HepG2 (cell line): ENCODE results near the gene TWNK. TPM values are rescaled to one million over a fixed set of nuclear protein-coding genes. Genes with fewer than 3 reads are reported as not detected.

Experiments used
- ATAC-seq: fragments of 200-7000 bp; cut with Tn5 transposase; 3 replicates; pipeline ENCODE4 v1.9.1; 2020; ENCODE audit warnings: mild to moderate bottlenecking, moderate library complexity
- BruUV-seq: library from RNA; stranded (reverse); fragments of 400-500 nt; replicated peaks from 2 replicates; lab custom pipeline; 2021; lab: Mats Ljungman, UMichigan
- CTCF ChIA-PET: fragments of 300-600 bp; formaldehyde crosslinking; extraction: SDS; loops from one replicate; lab custom pipeline; 2021; ENCODE audit warnings: low total read pairs, inconsistent platforms, low intra/inter-chr PET ratio; lab: Yijun Ruan, JAX
- POLR2A ChIA-PET: fragments of 350-600 bp; sonication (Branson Sonifier 250); formaldehyde crosslinking; loops from one replicate; lab custom pipeline; 2020; ENCODE audit warnings: antibody characterized with exemption, inconsistent platforms; lab: Yijun Ruan, JAX
- DNase-seq: peaks from one replicate; pipeline ENCODE4 v3.0.0-alpha.2; 2015; ENCODE audit warnings: low spot score
- FAIRE-seq: peaks from 3 replicates; lab custom pipeline; 2011; peaks lifted over from hg19 to GRCh38; lab: Jason Lieb, UNC
- H2AFZ ChIP-seq: one replicate; pipeline ENCODE4 v1.6.1; 2011; ENCODE audit warnings: low read length, inconsistent platforms
- H3K27ac ChIP-seq: fragments of 300-600 bp; 3 replicates; pipeline ENCODE4 v1.8.0; 2011; ENCODE audit warnings: mixed run types, mild to moderate bottlenecking, mixed read lengths, low read length, inconsistent platforms; ENCODE audit not compliant: insufficient read depth; ENCODE audit errors: extremely low read length
- H3K27me3 ChIP-seq, 2 experiments: fragments of 200-600 bp in 1 of 2; 2 replicates in 1 of 2; 3 replicates in 1 of 2; pipeline versions ENCODE4 v1.6.0 to v1.8.0; 2011; ENCODE audit warnings: low read length in 2 of 2, mild to moderate bottlenecking in 2 of 2, moderate library complexity in 2 of 2, inconsistent platforms in 1 of 2; ENCODE audit not compliant: insufficient read depth in 2 of 2, control insufficient read depth in 1 of 2
- H3K36me3 ChIP-seq, 2 experiments: fragments of 200-600 bp in 1 of 2; replicated peaks in 1 of 2; 2 replicates in 1 of 2; 3 replicates in 1 of 2; pipeline versions ENCODE4 v1.5.1 to v1.8.0; 2011; ENCODE audit warnings: low read length in 2 of 2, inconsistent platforms in 1 of 2; ENCODE audit not compliant: insufficient read depth in 2 of 2, control insufficient read depth in 1 of 2
- H3K4me1 ChIP-seq: 2 replicates; pipeline ENCODE4 v1.5.1; 2012; ENCODE audit warnings: low read length, inconsistent platforms; ENCODE audit not compliant: insufficient read depth
- H3K4me2 ChIP-seq: 2 replicates; pipeline ENCODE4 v1.6.0; 2011; ENCODE audit warnings: low read depth, low read length, inconsistent platforms
- H3K4me3 ChIP-seq, 3 experiments: fragments of 200-600 bp in 1 of 3; sonication (generic), shearing (Covaris generic) in 1 of 3; replicated peaks in 1 of 3; 2 replicates each; pipeline ENCODE4 v1.5.1; 2011 to 2016; ENCODE audit warnings: low read length in 3 of 3, inconsistent platforms in 2 of 3, low read depth in 2 of 3, mild to moderate bottlenecking in 2 of 3, control low read depth in 1 of 3, mixed read lengths in 1 of 3; ENCODE audit not compliant: insufficient read depth in 1 of 3
- H3K79me2 ChIP-seq: one replicate; pipeline ENCODE4 v1.6.1; 2011; ENCODE audit warnings: low read length, inconsistent platforms; ENCODE audit not compliant: insufficient read depth
- H3K9ac ChIP-seq: 2 replicates; pipeline ENCODE4 v1.6.0; 2011; ENCODE audit warnings: mild to moderate bottlenecking, low read depth, low read length, inconsistent platforms; ENCODE audit not compliant: insufficient read depth
- H3K9me3 ChIP-seq: 2 replicates; pipeline ENCODE4 v1.5.1; 2012; ENCODE audit warnings: mild to moderate bottlenecking, low read length
- H4K20me1 ChIP-seq: 2 replicates; pipeline ENCODE4 v1.6.0; 2011; ENCODE audit warnings: inconsistent platforms, mild to moderate bottlenecking, low read length, moderate library complexity; ENCODE audit not compliant: insufficient read depth
- AGO2 ChIP-seq: fragments of 200-400 bp; formaldehyde crosslinking; optimal IDR thresholded peaks from 2 replicates; pipeline ENCODE3; 2017; ENCODE audit warnings: mild to moderate bottlenecking, low read depth, low read length, moderate library complexity
- EP300 ChIP-seq, 3 experiments: sonication (generic) in 1 of 3; formaldehyde crosslinking in 1 of 3; IDR thresholded peaks; 2 replicates each; pipeline versions ENCODE4 v1.5.1 to v1.6.1; 2011 to 2020; ENCODE audit warnings: low read depth in 2 of 3, low read length in 2 of 3, borderline replicate concordance in 1 of 3, improper control_type of control experiment in 1 of 3, mild to moderate bottlenecking in 1 of 3, missing genetic modification reagents in 1 of 3, moderate library complexity in 1 of 3
- GPBP1L1 ChIP-seq: sonication (generic); formaldehyde crosslinking; IDR thresholded peaks from 2 replicates; pipeline ENCODE4 v1.5.0; 2020; ENCODE audit warnings: mild to moderate bottlenecking, missing genetic modification reagents
- HINFP ChIP-seq: sonication (generic); formaldehyde crosslinking; IDR thresholded peaks from 2 replicates; pipeline ENCODE4 v1.4.0; 2020; ENCODE audit warnings: low read depth, mild to moderate bottlenecking, missing genetic modification reagents
- SAP130 ChIP-seq: IDR thresholded peaks from 2 replicates; pipeline ENCODE4 v1.6.1; 2016; ENCODE audit warnings: low read depth
- SP4 ChIP-seq: sonication (generic); formaldehyde crosslinking; IDR thresholded peaks from 2 replicates; pipeline ENCODE4 v1.8.1; 2023; ENCODE audit warnings: mild to moderate bottlenecking, missing genetic modification reagents
- U2AF1 ChIP-seq: fragments of 200-400 bp; formaldehyde crosslinking; optimal IDR thresholded peaks from 2 replicates; pipeline ENCODE3; 2017; ENCODE audit warnings: mild to moderate bottlenecking, low read depth, low read length
- ZNF333 ChIP-seq: sonication (generic); formaldehyde crosslinking; IDR thresholded peaks from 2 replicates; pipeline ENCODE4 v1.4.0; 2020; ENCODE audit warnings: mild to moderate bottlenecking, missing genetic modification reagents, borderline replicate concordance
- ZNF687 ChIP-seq: sonication (generic); formaldehyde crosslinking; IDR thresholded peaks from 2 replicates; pipeline ENCODE4 v1.5.1; 2020; ENCODE audit warnings: mild to moderate bottlenecking, missing genetic modification reagents, moderate library complexity
- ZSCAN20 ChIP-seq: sonication (generic); formaldehyde crosslinking; IDR thresholded peaks from 2 replicates; pipeline ENCODE4 v1.4.0; 2020; ENCODE audit warnings: missing genetic modification reagents, mild to moderate bottlenecking, borderline replicate concordance
- WGBS: methylation state at CpG from one replicate; pipeline ENCODE4 v1.1.6; 2017; ENCODE audit warnings: low lambda C conversion rate; 5-methylcytosine and 5-hydroxymethylcytosine counted together
- in situ Hi-C: cut with HindIII; loops from 2 replicates; pipeline ENCODE4 v1.10.0; 2017; ENCODE audit warnings: low pct_unique_long_range_greater_than_20kb; ENCODE audit not compliant: extremely low pct_ligation_motif_present
- intact Hi-C: fragments of 100-400 bp; cut with micrococcal nuclease; formaldehyde crosslinking; loops from one replicate; pipeline ENCODE4 v1.10.0; 2022; ENCODE audit not compliant: unreplicated experiment
- polyA plus RNA-seq, 8 experiments: library from polyadenylated mRNA; depleted of rRNA in 3 of 8; stranded (reverse) in 7 of 8; unstranded in 1 of 8; fragments of >200 nt; fragmentation: Illumina TruSeq in 4 of 8; extraction: Trizol in 4 of 8; gene quantifications; 2 replicates each; pipeline versions ENCODE4 v1.2.1 to v1.2.3, GENCODE V29; 2011 to 2016; ENCODE audit warnings: low read depth in 4 of 8, missing spikeins in 1 of 8, mixed read lengths in 1 of 8; ENCODE audit not compliant: insufficient read depth in 1 of 8
- total RNA-seq, 5 experiments: library from RNA; depleted of rRNA; stranded (reverse); fragments of >200 nt; fragmentation: Illumina TruSeq; extraction: Trizol; gene quantifications; 2 replicates each; pipeline ENCODE4 v1.2.3, GENCODE V29; 2016; ENCODE audit warnings: low read depth in 1 of 5

Gene TWNK
- total and polyA plus RNA-seq, 2 of the 13 experiments (the other 11 are each of a cell fraction or from before 2014, with no cell fraction given): 10.7 to 16.5 TPM

GRCh38 chr10:100972904-100973535, 14.3 kb upstream of the TWNK start:
- WGBS: 100% methylated on average over 3 of the region's 6 CpGs
- Histone ChIP-seq H3K4me3 (peak overlapping the region in 1 of 3 experiments; percentile 94; a peak in 1 of 6 replicates), H3K9ac (peak overlapping the region; percentile 24; the same call in 1 of the 2 replicates), H3K4me2 (peak overlapping the region; percentile 98), H3K9me3 (no peaks in the 10 kb centered on the region), H3K27ac (peak overlapping the region; percentile 96), H3K79me2 (peaks cover 45% of the 10 kb centered on the region), H2AFZ (no peak overlapping the region), H3K27me3 (no peaks in the 10 kb centered on the region; a peak in 1 of 5 replicates), H4K20me1 (no peaks in the 10 kb centered on the region), H3K4me1 (peaks cover 63% of the 10 kb centered on the region)
- ChIA-PET POLR2A (interaction anchor here (1.3 to 12.6 kb wide), 2 partner anchors 19 to 59 kb away, joined by 3 to 277 read pairs; partner anchors contain the start of genes LZTS2, MRPL43, SLF2 and TWNK), CTCF (no interaction called here)
- ATAC-seq: no peak
- DNase-seq: no peak
- no peak for FAIRE-seq
- intact Hi-C loops (no loop called here), in situ Hi-C loops (no loop called here)
- BruUV-seq: no TSS peak
- TF ChIP-seq ZSCAN20 (no peak), U2AF1 (no peak), HINFP (0 out of 2 replicates have a peak, but pooled peaks have one; percentile 14), EP300 (IDR thresholded peaks at IDR 0.05; ENCODE audit: low read depth in 2 of 2, low read length in 2 of 2) (no peak), EP300 (CRISPR knock-in tag; IDR thresholded peaks at IDR 0.05; ENCODE audit: borderline replicate concordance) (no peak), SP4 (0 out of 2 replicates have a peak, but pooled peaks have one; percentile 7), GPBP1L1 (CRISPR knock-in tag) (no peak), SAP130 (CRISPR knock-in tag) (no peak), AGO2 (peak; percentile 41), ZNF333 (CRISPR knock-in tag) (no peak), ZNF687 (CRISPR knock-in tag) (peak; percentile 34; the same call in 1 of the 2 replicates)
- TF ChIP-seq, all 625 proteins: peak for 4
- peaks cover 21 to 49% of the 10 kb centered on the region in 2 experiments for H3K36me3 ChIP-seq
